Measurements from ENCODE around the gene IL6R.

DNA sequence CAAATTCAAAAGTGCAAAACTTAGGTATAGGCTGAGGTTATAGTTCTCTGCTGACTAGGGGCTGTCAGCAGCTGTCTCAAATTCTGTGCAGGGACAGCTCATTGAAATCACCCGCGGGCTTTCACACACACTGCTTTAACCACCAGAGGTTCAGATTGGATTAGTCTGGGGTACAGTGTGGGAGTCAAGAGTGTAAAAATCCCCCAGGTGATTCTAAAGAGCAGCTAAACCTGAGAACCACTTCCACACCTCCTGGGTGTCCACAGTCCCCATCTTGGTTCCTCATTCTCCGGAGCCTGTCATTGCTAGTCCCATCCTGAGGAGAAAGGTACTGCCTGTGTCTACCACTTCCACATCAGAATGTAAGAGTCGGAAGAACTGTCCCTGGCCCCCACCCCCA lies 87.0 kb downstream of the IL6R start:
- TF ChIP-seq, protein P1, sequence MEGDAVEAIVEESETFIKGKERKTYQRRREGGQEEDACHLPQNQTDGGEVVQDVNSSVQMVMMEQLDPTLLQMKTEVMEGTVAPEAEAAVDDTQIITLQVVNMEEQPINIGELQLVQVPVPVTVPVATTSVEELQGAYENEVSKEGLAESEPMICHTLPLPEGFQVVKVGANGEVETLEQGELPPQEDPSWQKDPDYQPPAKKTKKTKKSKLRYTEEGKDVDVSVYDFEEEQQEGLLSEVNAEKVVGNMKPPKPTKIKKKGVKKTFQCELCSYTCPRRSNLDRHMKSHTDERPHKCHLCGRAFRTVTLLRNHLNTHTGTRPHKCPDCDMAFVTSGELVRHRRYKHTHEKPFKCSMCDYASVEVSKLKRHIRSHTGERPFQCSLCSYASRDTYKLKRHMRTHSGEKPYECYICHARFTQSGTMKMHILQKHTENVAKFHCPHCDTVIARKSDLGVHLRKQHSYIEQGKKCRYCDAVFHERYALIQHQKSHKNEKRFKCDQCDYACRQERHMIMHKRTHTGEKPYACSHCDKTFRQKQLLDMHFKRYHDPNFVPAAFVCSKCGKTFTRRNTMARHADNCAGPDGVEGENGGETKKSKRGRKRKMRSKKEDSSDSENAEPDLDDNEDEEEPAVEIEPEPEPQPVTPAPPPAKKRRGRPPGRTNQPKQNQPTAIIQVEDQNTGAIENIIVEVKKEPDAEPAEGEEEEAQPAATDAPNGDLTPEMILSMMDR (IDR thresholded peaks at IDR 0.05), result no peak
- TF ChIP-seq EP300 (IDR thresholded peaks at IDR 0.05) (no peak), POLR2A (IDR thresholded peaks at IDR 0.05) (no peak)
